Fibroblast of lung (primary cell): ENCODE measurements around the gene PFKFB3. TPM values are rescaled to one million over a fixed set of nuclear protein-coding genes. Genes with fewer than 3 reads are reported as not detected.
A peak's percentile ranks its signal among the peaks of the same experiment; 100 is the strongest.

Experiments used
- DNase-seq, 2 donors: peaks; one replicate each; pipeline versions ENCODE4 v3.0.0 to v3.0.0-alpha.2; 2010; ENCODE audit warnings: low read depth in 2 of 2
- H2AFZ ChIP-seq: 2 replicates; pipeline ENCODE4 v1.5.1; 2012; ENCODE audit warnings: low read length, control low read depth, inconsistent platforms
- H3K27ac ChIP-seq: 2 replicates; pipeline ENCODE4 v1.5.1; 2011; ENCODE audit warnings: low read length, control low read depth; ENCODE audit not compliant: insufficient read depth
- H3K27me3 ChIP-seq: 2 replicates; pipeline ENCODE4 v1.5.1; 2011; ENCODE audit warnings: mild to moderate bottlenecking, low read length; ENCODE audit not compliant: control insufficient read depth, insufficient read depth
- H3K36me3 ChIP-seq: 2 replicates; pipeline ENCODE4 v1.5.1; 2011; ENCODE audit warnings: low read length; ENCODE audit not compliant: control insufficient read depth, insufficient read depth
- H3K4me1 ChIP-seq: 2 replicates; pipeline ENCODE4 v1.5.1; 2011; ENCODE audit warnings: low read length; ENCODE audit not compliant: control insufficient read depth, insufficient read depth; ENCODE audit errors: extremely low read depth
- H3K4me2 ChIP-seq: 2 replicates; pipeline ENCODE4 v1.5.1; 2011; ENCODE audit warnings: low read length, control low read depth; ENCODE audit not compliant: insufficient read depth; ENCODE audit errors: extremely low read depth
- H3K4me3 ChIP-seq, 4 experiments: fragments of 200-600 bp in 1 of 4; sonication (generic) in 1 of 4; replicated peaks in 1 of 4; 2 replicates each; pipeline ENCODE4 v1.5.1; 2011 to 2016; ENCODE audit warnings: low read length in 4 of 4, low read depth in 3 of 4, mild to moderate bottlenecking in 3 of 4, control low read depth in 2 of 4, inconsistent platforms in 1 of 4, mixed read lengths in 1 of 4; ENCODE audit not compliant: insufficient read depth in 1 of 4; ENCODE audit errors: control extremely low read depth in 1 of 4
- H3K79me2 ChIP-seq: 2 replicates; pipeline ENCODE4 v1.5.1; 2012; ENCODE audit warnings: mild to moderate bottlenecking, low read length, inconsistent platforms; ENCODE audit not compliant: control insufficient read depth, insufficient read depth
- H3K9ac ChIP-seq: 2 replicates; pipeline ENCODE4 v1.5.1; 2011; ENCODE audit warnings: mild to moderate bottlenecking, low read length, control low read depth; ENCODE audit not compliant: insufficient read depth
- H3K9me3 ChIP-seq: 2 replicates; pipeline ENCODE4 v1.5.1; 2012; ENCODE audit warnings: low read depth, low read length; ENCODE audit not compliant: control insufficient read depth, insufficient read depth
- H4K20me1 ChIP-seq: 2 replicates; pipeline ENCODE4 v1.5.1; 2011; ENCODE audit warnings: low read length; ENCODE audit not compliant: control insufficient read depth, insufficient read depth; ENCODE audit errors: extremely low read depth
- CTCF ChIP-seq, 2 donors: IDR thresholded peaks in 1 of 2; conservative IDR thresholded peaks in 1 of 2; 1 replicate in 1 of 2; 2 replicates in 1 of 2; pipeline ENCODE4 v1.5.1; 2011 to 2012; ENCODE audit warnings: low read length in 2 of 2, control low read depth in 1 of 2, inconsistent platforms in 1 of 2, low read depth in 1 of 2, mild to moderate bottlenecking in 1 of 2
- EZH2 ChIP-seq: IDR thresholded peaks from 2 replicates; pipeline ENCODE4 v1.5.1; 2012; ENCODE audit warnings: low read length, control low read depth, mild to moderate bottlenecking; ENCODE audit errors: missing control alignments
- polyA plus RNA-seq, 2 donors: library from polyadenylated mRNA; depleted of rRNA in 1 of 2; stranded (reverse) in 1 of 2; unstranded in 1 of 2; fragments of >200 nt; gene quantifications; 2 replicates each; pipeline ENCODE4 v1.2.1, GENCODE V29; 2011 to 2012; ENCODE audit warnings: missing spikeins in 1 of 2
- total RNA-seq: library from RNA; depleted of rRNA; stranded (reverse); fragments of >200 nt; gene quantifications from 2 replicates; pipeline ENCODE4 v1.2.1, GENCODE V29; 2014

Gene PFKFB3
- total and polyA plus RNA-seq, 2 donors (not counting 1 experiment from before 2014, with no cell fraction given), result 14.2 to 25.8 TPM

- peak; percentile 90 to 100 for DNase-seq
- Histone ChIP-seq H3K27ac (peak overlapping the region; percentile 56), H3K36me3 (peaks cover 3% of the 10 kb centered on the region), H3K79me2 (no peaks in the 10 kb centered on the region), H3K4me1 (peaks cover 4% of the 10 kb centered on the region), H4K20me1 (no peaks in the 10 kb centered on the region), H2AFZ (no peak overlapping the region), H3K27me3 (no peaks in the 10 kb centered on the region), H3K9me3 (no peaks in the 10 kb centered on the region), H3K9ac (no peak overlapping the region), H3K4me2 (peak overlapping the region; percentile 40), H3K4me3 (no peak overlapping the region)
- no peak for TF ChIP-seq EZH2
- no peak for TF ChIP-seq CTCF (conservative IDR thresholded peaks at IDR 0.05 in 1 of 2, IDR thresholded peaks at IDR 0.05 in 1 of 2; ENCODE audit: low read depth in 1 of 2, low read length in 2 of 2)
Observed at GRCh38 chr10:6239213-6239991, 36.7 kb downstream of the PFKFB3 start.

GRCh38 chr10:6240254-6240653 is 37.5 kb downstream of the PFKFB3 start:
- Histone ChIP-seq H3K27ac (no peak overlapping the region), H3K4me2 (no peak overlapping the region), H3K9ac (no peak overlapping the region), H2AFZ (no peak overlapping the region), H4K20me1 (no peaks in the 10 kb centered on the region), H3K79me2 (no peaks in the 10 kb centered on the region), H3K27me3 (no peaks in the 10 kb centered on the region), H3K4me3 (no peak overlapping the region), H3K4me1 (peaks cover 4% of the 10 kb centered on the region), H3K36me3 (peaks cover 3% of the 10 kb centered on the region), H3K9me3 (no peaks in the 10 kb centered on the region)
- no peak for TF ChIP-seq CTCF (conservative IDR thresholded peaks at IDR 0.05 in 1 of 2, IDR thresholded peaks at IDR 0.05 in 1 of 2; ENCODE audit: low read depth in 1 of 2, low read length in 2 of 2)
- no peak for TF ChIP-seq EZH2
- DNase-seq, result no peak

GRCh38 chr10:6242089-6242488 is 39.4 kb downstream of the PFKFB3 start:
- TF ChIP-seq CTCF (conservative IDR thresholded peaks at IDR 0.05 in 1 of 2, IDR thresholded peaks at IDR 0.05 in 1 of 2; ENCODE audit: low read depth in 1 of 2, low read length in 2 of 2) (no peak), EZH2 (no peak)
- Histone ChIP-seq H3K4me3 (no peak overlapping the region), H3K4me2 (no peak overlapping the region), H3K27ac (no peak overlapping the region), H2AFZ (no peak overlapping the region), H3K9me3 (no peaks in the 10 kb centered on the region), H3K36me3 (peaks cover under 1% of the 10 kb centered on the region), H3K27me3 (no peaks in the 10 kb centered on the region), H3K79me2 (no peaks in the 10 kb centered on the region), H3K4me1 (peaks cover 4% of the 10 kb centered on the region), H4K20me1 (no peaks in the 10 kb centered on the region), H3K9ac (no peak overlapping the region)
- peak; percentile 38 to 49 for DNase-seq
